ENCODE measurements around the gene TPPP2.

The TPPP2 gene

GRCh38 chr14:21017528-21018245, 12.3 kb upstream of the TPPP2 start:
- DNase-seq: no peak

- DNase-seq: no peak
Measured at GRCh38 chr14:21018286-21018685, 11.7 kb upstream of the TPPP2 start.

- DNase-seq: no peak
Measured at GRCh38 chr14:21018781-21019180, 11.2 kb upstream of the TPPP2 start.

- DNase-seq: no peak
Measured at GRCh38 chr14:21019366-21019765, 10.7 kb upstream of the TPPP2 start.

GRCh38 chr14:21020977-21021545, 9.0 kb upstream of the TPPP2 start:
- no peak for DNase-seq

GRCh38 chr14:21022686-21023085, 7.3 kb upstream of the TPPP2 start:
- no peak for DNase-seq

- DNase-seq: no peak
Measured at GRCh38 chr14:21023174-21023573, 6.8 kb upstream of the TPPP2 start.

- no peak for DNase-seq
Measured at GRCh38 chr14:21023817-21024584, 6.0 kb upstream of the TPPP2 start.

GRCh38 chr14:21024585-21025370, 5.2 kb upstream of the TPPP2 start, which contains the start of gene NDRG2:
Gene NDRG2, minus strand, starts transcription at chr14:21025061. Its CDS starts 1,746 bp downstream, at chr14:21023315.
- no peak for DNase-seq

GRCh38 chr14:21025371-21026273, 4.4 kb upstream of the TPPP2 start:
- no peak for DNase-seq

GRCh38 chr14:21026274-21026987, 3.6 kb upstream of the TPPP2 start:
- no peak for DNase-seq

GRCh38 chr14:21026988-21027315, 3.1 kb upstream of the TPPP2 start:
- DNase-seq: no peak

- no peak for DNase-seq
Measured at GRCh38 chr14:21030531-21030930, 514 bp downstream of the TPPP2 start.

- DNase-seq: no peak
Measured at GRCh38 chr14:21032326-21033132, 2.5 kb downstream of the TPPP2 start.

- no peak for DNase-seq
Measured at GRCh38 chr14:21033133-21033698, 3.2 kb downstream of the TPPP2 start.

GRCh38 chr14:21034707-21035106, 4.7 kb downstream of the TPPP2 start, which contains the start of gene RNASE13:
Gene RNASE13, minus strand, starts transcription at chr14:21034807. Its CDS starts 519 bp downstream, at chr14:21034288.
- no peak for DNase-seq

GRCh38 chr14:21036751-21037150, 6.7 kb downstream of the TPPP2 start:
- DNase-seq: no peak

- no peak for DNase-seq
Measured at GRCh38 chr14:21037156-21037555, 7.1 kb downstream of the TPPP2 start.

GRCh38 chr14:21038441-21039422, 8.7 kb downstream of the TPPP2 start:
- no peak for DNase-seq
